Neural cell (in vitro differentiated cells): Measurements from ENCODE around the gene LCN2.
A peak's percentile ranks its signal among the peaks of the same experiment; 100 is the strongest.

Source experiments
- CTCF ChIP-seq: fragments of 450-650 bp; IDR thresholded peaks from 2 replicates; pipeline ENCODE4 v1.5.1; 2014; ENCODE audit warnings: antibody characterized with exemption, mild to moderate bottlenecking, moderate library complexity; ENCODE audit not compliant: poor library complexity, severe bottlenecking
- EP300 ChIP-seq: fragments of 450-650 bp; conservative IDR thresholded peaks from 2 replicates; pipeline ENCODE4 v1.6.1; 2014; ENCODE audit warnings: antibody characterized with exemption, mild to moderate bottlenecking, moderate library complexity; ENCODE audit not compliant: poor library complexity, severe bottlenecking
- EZH2 ChIP-seq: fragments of 200-600, 300-800 bp; shearing (Covaris generic), sonication (generic); IDR thresholded peaks from 2 replicates; pipeline ENCODE4 v1.6.1; 2014; ENCODE audit warnings: antibody characterized with exemption, low read length, borderline replicate concordance, mild to moderate bottlenecking; ENCODE audit not compliant: insufficient read depth, poor library complexity, severe bottlenecking
- MXI1 ChIP-seq: fragments of 450-650 bp; conservative IDR thresholded peaks from 2 replicates; pipeline ENCODE4 v1.6.1; 2014; ENCODE audit warnings: antibody characterized with exemption, mild to moderate bottlenecking; ENCODE audit not compliant: poor library complexity, severe bottlenecking
- POLR2AphosphoS5 ChIP-seq: IDR thresholded peaks from 2 replicates; pipeline ENCODE4 v1.6.1; 2012
- SMC3 ChIP-seq: fragments of 450-650 bp; conservative IDR thresholded peaks from 2 replicates; pipeline ENCODE4 v1.6.1; 2014; ENCODE audit warnings: antibody characterized with exemption, mild to moderate bottlenecking, moderate library complexity; ENCODE audit not compliant: poor library complexity
- TAF1 ChIP-seq: IDR thresholded peaks from 2 replicates; pipeline ENCODE4 v1.6.1; 2012; ENCODE audit warnings: low read depth

GRCh38 chr9:128127990-128128835 lies 21.0 kb upstream of the LCN2 start:
- TF ChIP-seq CTCF (no peak), EZH2 (no peak), SMC3 (no peak), POLR2AphosphoS5 (peak; percentile 60), EP300 (no peak), TAF1 (no peak), MXI1 (peak; percentile 87)
